Mesendoderm (in vitro differentiated cells): Measurements from ENCODE around the gene HPD.

Experiments
- DNase-seq: peaks from one replicate; pipeline ENCODE4 v3.0.0; 2013
- H2AK5ac ChIP-seq: 2 replicates; pipeline ENCODE4 v1.6.1; 2013; ENCODE audit warnings: low read length, inconsistent platforms
- H2BK120ac ChIP-seq: 2 replicates; pipeline ENCODE4 v1.6.1; 2013; ENCODE audit warnings: low read depth, mild to moderate bottlenecking, low read length, moderate library complexity, mixed read lengths
- H2BK15ac ChIP-seq: replicated peaks from 2 replicates; pipeline ENCODE4 v1.6.1; 2013; ENCODE audit warnings: low read depth, mild to moderate bottlenecking, moderate library complexity
- H2BK5ac ChIP-seq: 2 replicates; pipeline ENCODE4 v1.6.1; 2013; ENCODE audit warnings: low read length, inconsistent platforms
- H3K18ac ChIP-seq: 2 replicates; pipeline ENCODE4 v1.6.1; 2013; ENCODE audit warnings: mild to moderate bottlenecking, low read length, mixed read lengths
- H3K23ac ChIP-seq: one replicate; pipeline ENCODE4 v1.6.1; 2013; ENCODE audit warnings: low read length
- H3K27ac ChIP-seq: 2 replicates; pipeline ENCODE4 v1.5.1; 2013; ENCODE audit warnings: low read depth, mild to moderate bottlenecking, inconsistent platforms, low read length, moderate library complexity
- H3K27me3 ChIP-seq: 2 replicates; pipeline ENCODE4 v1.6.1; 2013; ENCODE audit warnings: low read length, control low read depth, mild to moderate bottlenecking, inconsistent platforms; ENCODE audit not compliant: insufficient read depth, poor library complexity
- H3K36me3 ChIP-seq: 2 replicates; pipeline ENCODE4 v1.6.1; 2013; ENCODE audit warnings: low read length, inconsistent platforms; ENCODE audit not compliant: control insufficient read depth, insufficient read depth
- H3K4ac ChIP-seq: one replicate; pipeline ENCODE4 v1.6.1; 2013; ENCODE audit warnings: low read depth, mild to moderate bottlenecking, low read length, moderate library complexity
- H3K4me1 ChIP-seq: 2 replicates; pipeline ENCODE4 v1.6.1; 2013; ENCODE audit warnings: low read depth, low read length, inconsistent platforms; ENCODE audit not compliant: control insufficient read depth
- H3K4me2 ChIP-seq: 2 replicates; pipeline ENCODE4 v1.6.1; 2013; ENCODE audit warnings: low read length
- H3K4me3 ChIP-seq: 2 replicates; pipeline ENCODE4 v1.5.1; 2013; ENCODE audit warnings: mild to moderate bottlenecking, low read length
- H3K56ac ChIP-seq: one replicate; pipeline ENCODE4 v1.6.1; 2013; ENCODE audit warnings: low read length
- H3K79me1 ChIP-seq: 2 replicates; pipeline ENCODE4 v1.6.1; 2013; ENCODE audit warnings: low read length, inconsistent platforms
- H3K79me2 ChIP-seq: 2 replicates; pipeline ENCODE4 v1.6.1; 2013; ENCODE audit warnings: mild to moderate bottlenecking, low read length; ENCODE audit not compliant: control insufficient read depth, insufficient read depth
- H3K9ac ChIP-seq: 2 replicates; pipeline ENCODE4 v1.6.1; 2013; ENCODE audit warnings: low read length, inconsistent platforms
- H4K5ac ChIP-seq: one replicate; pipeline ENCODE4 v1.6.1; 2013; ENCODE audit warnings: low read length
- H4K8ac ChIP-seq: one replicate; pipeline ENCODE4 v1.6.1; 2013; ENCODE audit warnings: low read depth, mild to moderate bottlenecking, control low read depth, low read length, moderate library complexity
- WGBS: extraction: QIAGEN DNeasy Blood & Tissue Kit; methylation state at CpG from one replicate; pipeline ENCODE4 v1.1.7; 2013; ENCODE audit warnings: low lambda C conversion rate, missing lambda C conversion rate; ENCODE audit not compliant: insufficient coverage; ENCODE audit errors: extremely low coverage; 5-methylcytosine and 5-hydroxymethylcytosine counted together

HPD gene

DNA sequence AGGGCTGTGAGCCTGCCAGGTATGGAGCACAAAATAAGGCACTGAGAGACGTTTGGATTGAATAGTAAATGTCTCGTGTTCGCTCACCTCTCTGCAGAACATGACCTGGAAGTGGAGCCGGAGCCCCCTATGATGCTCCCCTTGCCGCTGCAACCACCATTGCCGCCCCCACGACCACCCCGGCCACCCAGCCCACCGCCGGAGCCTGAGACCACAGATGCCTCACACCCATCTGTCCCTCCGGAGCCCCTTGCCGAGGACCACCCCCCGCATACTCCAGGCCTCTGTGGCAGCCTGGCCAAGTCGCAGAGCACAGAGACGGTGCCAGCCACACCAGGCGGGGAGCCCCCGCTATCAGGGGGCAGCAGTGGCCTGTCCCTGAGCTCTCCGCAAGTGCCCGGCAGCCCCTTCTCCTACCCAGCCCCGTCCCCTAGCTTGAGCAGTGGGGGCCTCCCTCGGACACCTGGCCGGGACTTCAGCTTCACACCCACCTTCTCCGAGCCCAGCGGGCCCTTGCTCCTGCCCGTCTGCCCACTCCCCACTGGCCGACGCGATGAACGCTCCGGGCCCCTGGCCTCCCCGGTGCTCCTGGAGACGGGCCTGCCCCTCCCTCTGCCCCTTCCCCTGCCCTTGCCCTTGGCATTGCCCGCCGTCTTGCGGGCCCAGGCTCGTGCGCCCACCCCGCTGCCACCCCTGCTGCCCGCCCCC is 36.1 kb downstream of the HPD start:
- Histone ChIP-seq H3K36me3 (peaks cover 19% of the 10 kb centered on the region), H3K4me1 (no peaks in the 10 kb centered on the region), H4K5ac (no peak overlapping the region), H3K56ac (no peak overlapping the region), H3K4me3 (no peak overlapping the region), H2AK5ac (no peak overlapping the region), H3K27me3 (no peaks in the 10 kb centered on the region), H3K27ac (no peak overlapping the region), H4K8ac (no peak overlapping the region), H3K4ac (no peak overlapping the region), H2BK15ac (no peak overlapping the region), H3K9ac (no peak overlapping the region), H3K79me1 (peaks cover 2% of the 10 kb centered on the region), H3K23ac (no peak overlapping the region), H2BK5ac (no peak overlapping the region), H2BK120ac (no peak overlapping the region), H3K4me2 (no peak overlapping the region), H3K79me2 (no peaks in the 10 kb centered on the region), H3K18ac (no peak overlapping the region)
- no peak for DNase-seq
- no CpG with 5 or more reads among the region's 39 CpGs for WGBS

- H3K27ac ChIP-seq, result no peak overlapping the region
- H2BK15ac ChIP-seq, result no peak overlapping the region
- H3K79me1 ChIP-seq, result peaks cover 3% of the 10 kb centered on the region
- H3K4me2 ChIP-seq, result no peak overlapping the region
- no CpG with 5 or more reads among the region's 7 CpGs for WGBS
- no peak overlapping the region for H3K23ac ChIP-seq
- no peaks in the 10 kb centered on the region for H3K27me3 ChIP-seq
- no peak overlapping the region for H2BK120ac ChIP-seq
- no peaks in the 10 kb centered on the region for H3K79me2 ChIP-seq
- no peaks in the 10 kb centered on the region for H3K4me1 ChIP-seq
- H4K8ac ChIP-seq, result no peak overlapping the region
- H2BK5ac ChIP-seq, result no peak overlapping the region
- no peak for DNase-seq
- no peak overlapping the region for H3K56ac ChIP-seq
- H3K9ac ChIP-seq, result no peak overlapping the region
- H3K4ac ChIP-seq, result no peak overlapping the region
- peaks cover 23% of the 10 kb centered on the region for H3K36me3 ChIP-seq
- H2AK5ac ChIP-seq, result no peak overlapping the region
- no peak overlapping the region for H4K5ac ChIP-seq
- no peak overlapping the region for H3K4me3 ChIP-seq
- no peak overlapping the region for H3K18ac ChIP-seq
Measured at GRCh38 chr12:121820056-121820455, 38.6 kb downstream of the HPD start.

GRCh38 chr12:121819212-121819949 is 39.3 kb downstream of the HPD start:
- no peak overlapping the region for H2AK5ac ChIP-seq
- H3K4me2 ChIP-seq, result no peak overlapping the region
- H3K27me3 ChIP-seq, result no peaks in the 10 kb centered on the region
- H3K9ac ChIP-seq, result no peak overlapping the region
- H2BK15ac ChIP-seq, result no peak overlapping the region
- no peak overlapping the region for H3K27ac ChIP-seq
- peaks cover 23% of the 10 kb centered on the region for H3K36me3 ChIP-seq
- no peaks in the 10 kb centered on the region for H3K4me1 ChIP-seq
- H4K8ac ChIP-seq, result no peak overlapping the region
- H3K4me3 ChIP-seq, result no peak overlapping the region
- no peak overlapping the region for H3K56ac ChIP-seq
- DNase-seq, result no peak
- H3K23ac ChIP-seq, result no peak overlapping the region
- H2BK120ac ChIP-seq, result no peak overlapping the region
- no peak overlapping the region for H4K5ac ChIP-seq
- peaks cover 6% of the 10 kb centered on the region for H3K79me1 ChIP-seq
- H3K4ac ChIP-seq, result no peak overlapping the region
- H2BK5ac ChIP-seq, result no peak overlapping the region
- H3K79me2 ChIP-seq, result peaks cover 3% of the 10 kb centered on the region
- WGBS, result no CpG with 5 or more reads among the region's 22 CpGs
- H3K18ac ChIP-seq, result no peak overlapping the region

- no peak overlapping the region for H3K27ac ChIP-seq
- H4K8ac ChIP-seq, result no peak overlapping the region
- H2AK5ac ChIP-seq, result no peak overlapping the region
- no peak overlapping the region for H2BK120ac ChIP-seq
- no peak overlapping the region for H3K18ac ChIP-seq
- no peak for DNase-seq
- peaks cover 17% of the 10 kb centered on the region for H3K79me2 ChIP-seq
- no CpG with 5 or more reads among the region's 18 CpGs for WGBS
- no peak overlapping the region for H4K5ac ChIP-seq
- H3K4me1 ChIP-seq, result no peaks in the 10 kb centered on the region
- H3K36me3 ChIP-seq, result peaks cover 17% of the 10 kb centered on the region
- no peak overlapping the region for H2BK15ac ChIP-seq
- peaks cover 14% of the 10 kb centered on the region for H3K79me1 ChIP-seq
- no peak overlapping the region for H3K56ac ChIP-seq
- no peak overlapping the region for H3K4ac ChIP-seq
- H3K23ac ChIP-seq, result no peak overlapping the region
- no peak overlapping the region for H3K4me3 ChIP-seq
- no peak overlapping the region for H2BK5ac ChIP-seq
- H3K4me2 ChIP-seq, result no peak overlapping the region
- no peaks in the 10 kb centered on the region for H3K27me3 ChIP-seq
- H3K9ac ChIP-seq, result no peak overlapping the region
Measured at GRCh38 chr12:121817648-121818043, 41.0 kb downstream of the HPD start.

- Histone ChIP-seq H2BK15ac (no peak overlapping the region), H3K27ac (no peak overlapping the region), H2BK120ac (no peak overlapping the region), H3K4me1 (no peaks in the 10 kb centered on the region), H3K4ac (no peak overlapping the region), H3K23ac (no peak overlapping the region), H3K79me2 (peaks cover 20% of the 10 kb centered on the region), H3K4me3 (no peak overlapping the region), H4K8ac (no peak overlapping the region), H2BK5ac (no peak overlapping the region), H3K9ac (no peak overlapping the region), H3K18ac (no peak overlapping the region), H4K5ac (no peak overlapping the region), H3K79me1 (peaks cover 14% of the 10 kb centered on the region), H3K27me3 (no peaks in the 10 kb centered on the region), H3K56ac (no peak overlapping the region), H3K36me3 (peaks cover 16% of the 10 kb centered on the region), H3K4me2 (no peak overlapping the region), H2AK5ac (no peak overlapping the region)
- no CpG with 5 or more reads among the region's 47 CpGs for WGBS
- no peak for DNase-seq
Measured at GRCh38 chr12:121816925-121817647, 41.6 kb downstream of the HPD start.
